SK-N-SH (cell line): ENCODE results near the gene AVPI1. TPM values are rescaled to one million over a fixed set of nuclear protein-coding genes. Genes with fewer than 3 reads are reported as not detected.

Experiments used
- CTCF ChIA-PET: fragments of 300-600, 350-600 bp; formaldehyde crosslinking; extraction: SDS; loops from one replicate; lab custom pipeline; 2021; lab: Yijun Ruan, JAX
- POLR2A ChIA-PET: fragments of 350-600 bp; sonication (Branson Sonifier 250); formaldehyde crosslinking; extraction: SDS; loops from one replicate; lab custom pipeline; 2020; ENCODE audit warnings: antibody characterized with exemption, inconsistent platforms; lab: Yijun Ruan, JAX
- DNase-seq: peaks from one replicate; pipeline ENCODE4 v3.0.0; 2012
- H2AFZ ChIP-seq: fragments of 200-600 bp; sonication (generic); 2 replicates; pipeline ENCODE4 v1.8.1; 2016; ENCODE audit warnings: antibody characterized with exemption, mild to moderate bottlenecking, low read depth
- H3F3A ChIP-seq: fragments of 200-600 bp; sonication (generic); replicated peaks from 2 replicates; pipeline ENCODE3; 2016; ENCODE audit warnings: antibody characterized with exemption, mild to moderate bottlenecking; ENCODE audit not compliant: insufficient read depth
- H3K27ac ChIP-seq, 2 experiments: fragments of 200-500 bp in 1 of 2; fragments of 200-600 bp in 1 of 2; sonication (Bioruptor generic) in 1 of 2; sonication (generic), shearing (Covaris generic) in 1 of 2; 2 replicates each; pipeline versions ENCODE4 v1.5.1 to v1.6.1; 2014 to 2016; ENCODE audit warnings: low read depth in 2 of 2, inconsistent platforms in 1 of 2, low read length in 1 of 2, mild to moderate bottlenecking in 1 of 2, mixed read lengths in 1 of 2
- H3K27me3 ChIP-seq: fragments of 200-600 bp; sonication (generic), shearing (Covaris generic); 2 replicates; pipeline ENCODE4 v1.6.1; 2016; ENCODE audit warnings: mixed run types; ENCODE audit not compliant: insufficient read depth
- H3K36me3 ChIP-seq, 2 experiments: fragments of 200-500 bp in 1 of 2; fragments of 200-600 bp in 1 of 2; sonication (Bioruptor generic) in 1 of 2; sonication (generic) in 1 of 2; replicated peaks in 1 of 2; 2 replicates each; pipeline versions ENCODE3 to v1.5.1; 2014 to 2016; ENCODE audit warnings: low read length in 1 of 2, mild to moderate bottlenecking in 1 of 2; ENCODE audit not compliant: insufficient read depth in 2 of 2, control insufficient read depth in 1 of 2
- H3K4me1 ChIP-seq, 2 experiments: fragments of 200-500 bp in 1 of 2; fragments of 200-600 bp in 1 of 2; sonication (Bioruptor generic) in 1 of 2; sonication (generic), shearing (Covaris generic) in 1 of 2; 2 replicates each; pipeline versions ENCODE4 v1.5.1 to v1.6.1; 2014 to 2016; ENCODE audit warnings: low read depth in 1 of 2, low read length in 1 of 2, mixed run types in 1 of 2; ENCODE audit not compliant: insufficient read depth in 2 of 2, control insufficient read depth in 1 of 2
- H3K4me2 ChIP-seq: fragments of 200-600 bp; sonication (generic), shearing (Covaris generic); 2 replicates; pipeline ENCODE4 v1.6.1; 2017; ENCODE audit warnings: mixed run types
- H3K4me3 ChIP-seq, 2 experiments: fragments of 200-500 bp in 1 of 2; fragments of 200-600 bp in 1 of 2; sonication (Bioruptor generic) in 1 of 2; sonication (generic), shearing (Covaris generic) in 1 of 2; 2 replicates each; pipeline versions ENCODE4 v1.5.1 to v1.8.1; 2014 to 2016; ENCODE audit warnings: low read depth in 2 of 2, inconsistent platforms in 1 of 2, low read length in 1 of 2, mild to moderate bottlenecking in 1 of 2, mixed read lengths in 1 of 2, moderate library complexity in 1 of 2
- H3K79me2 ChIP-seq: fragments of 200-600 bp; sonication (generic); 2 replicates; pipeline ENCODE4 v1.8.1; 2017; ENCODE audit warnings: mild to moderate bottlenecking; ENCODE audit not compliant: insufficient read depth
- H3K9ac ChIP-seq: fragments of 200-600 bp; sonication (generic); 2 replicates; pipeline ENCODE4 v1.6.1; 2017; ENCODE audit warnings: mixed run types
- H3K9me2 ChIP-seq: fragments of 200-600 bp; sonication (generic); 2 replicates; pipeline ENCODE4 v1.6.1; 2017; ENCODE audit warnings: mixed run types
- H3K9me3 ChIP-seq: fragments of 200-600 bp; sonication (generic); 2 replicates; pipeline ENCODE4 v1.6.1; 2017; ENCODE audit warnings: mixed run types, mild to moderate bottlenecking, moderate library complexity
- H4K20me1 ChIP-seq: fragments of 200-600 bp; sonication (generic); 2 replicates; pipeline ENCODE4 v1.6.1; 2017; ENCODE audit warnings: mild to moderate bottlenecking, mixed run types; ENCODE audit not compliant: insufficient read depth
- EP300 ChIP-seq, 2 experiments: IDR thresholded peaks; 2 replicates each; pipeline versions ENCODE4 v1.4.0 to v1.6.1; 2012; ENCODE audit warnings: borderline replicate concordance in 1 of 2, low read depth in 1 of 2, low read length in 1 of 2
- FOXM1 ChIP-seq: IDR thresholded peaks from 2 replicates; pipeline ENCODE4 v1.4.0; 2012; ENCODE audit warnings: low read depth, mild to moderate bottlenecking
- GABPA ChIP-seq: IDR thresholded peaks from 2 replicates; pipeline ENCODE4 v1.4.0; 2012; ENCODE audit warnings: low read depth, mild to moderate bottlenecking
- JUND ChIP-seq: IDR thresholded peaks from 2 replicates; pipeline ENCODE4 v1.4.0; 2012
- MEF2A ChIP-seq: IDR thresholded peaks from 2 replicates; pipeline ENCODE4 v1.4.0; 2012; ENCODE audit warnings: low read depth, borderline replicate concordance
- NRF1 ChIP-seq: IDR thresholded peaks from 2 replicates; pipeline ENCODE4 v1.6.1; 2012; ENCODE audit warnings: low read depth, mild to moderate bottlenecking, low read length
- RAD21 ChIP-seq: IDR thresholded peaks from 2 replicates; pipeline ENCODE4 v1.6.1; 2012; ENCODE audit warnings: mild to moderate bottlenecking, low read length
- RXRA ChIP-seq: IDR thresholded peaks from 2 replicates; pipeline ENCODE4 v1.4.0; 2012; ENCODE audit warnings: low read depth, mild to moderate bottlenecking, borderline replicate concordance
- SIN3A ChIP-seq: IDR thresholded peaks from 2 replicates; pipeline ENCODE4 v1.6.1; 2012; ENCODE audit warnings: low read depth, mild to moderate bottlenecking, low read length, moderate library complexity, borderline replicate concordance
- TEAD4 ChIP-seq: IDR thresholded peaks from 2 replicates; pipeline ENCODE4 v1.4.0; 2012; ENCODE audit warnings: mild to moderate bottlenecking, borderline replicate concordance; ENCODE audit not compliant: insufficient read depth
- WGBS: methylation state at CpG from one replicate; pipeline ENCODE4 v1.1.6; 2017; ENCODE audit warnings: low lambda C conversion rate; 5-methylcytosine and 5-hydroxymethylcytosine counted together
- polyA plus RNA-seq, 3 experiments: library from polyadenylated mRNA; depleted of rRNA; stranded (reverse); fragments of >200 nt; gene quantifications; 2 replicates each; pipeline ENCODE4 v1.2.3, GENCODE V29; 2012
- TF ChIP-seq, protein P1 (sequence below): fragments of 150-350 bp; IDR thresholded peaks from 2 replicates; pipeline ENCODE4 v1.6.1; 2017; ENCODE audit warnings: antibody characterized with exemption, low read length, low read depth, borderline replicate concordance
- TF ChIP-seq, protein P2 (sequence below): IDR thresholded peaks from 2 replicates; pipeline ENCODE4 v1.4.0; 2012; ENCODE audit warnings: low read depth

Gene AVPI1
- polyA plus RNA-seq, 1 of the 3 experiments (the other 2 are of a cell fraction): 6.3 TPM

DNA sequence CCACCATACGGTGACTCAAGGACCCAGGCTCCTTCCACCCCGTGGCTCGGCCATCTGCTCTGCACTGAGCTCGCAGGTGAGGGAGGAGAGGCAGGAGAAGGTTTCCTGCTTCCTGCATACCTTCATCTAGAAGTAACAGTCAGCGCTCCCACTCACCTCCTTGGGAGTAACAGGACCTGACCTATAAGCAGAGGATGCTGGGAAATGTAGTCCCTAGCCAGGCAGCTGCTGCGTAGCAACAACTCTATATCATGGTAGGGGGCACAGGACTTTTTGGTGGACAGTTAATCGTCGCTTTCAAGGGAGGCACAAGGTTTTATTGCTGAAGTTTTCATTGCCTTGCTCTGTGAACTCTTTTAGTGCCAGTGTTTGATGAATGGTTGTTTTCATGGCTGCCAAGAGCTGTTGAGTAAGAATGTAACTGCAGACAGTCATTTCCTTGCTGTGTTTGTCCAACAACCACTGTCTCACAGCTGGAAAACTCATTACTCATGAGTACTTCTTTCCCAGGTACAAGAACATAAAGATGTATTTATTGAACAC lies 39.7 kb upstream of the AVPI1 start:
- no peak overlapping the region for H2AFZ ChIP-seq
- H4K20me1 ChIP-seq: no peaks in the 10 kb centered on the region
- no peak overlapping the region for H3K4me3 ChIP-seq
- H3K4me2 ChIP-seq: no peak overlapping the region
- H3K36me3 ChIP-seq: no peaks in the 10 kb centered on the region
- no peaks in the 10 kb centered on the region for H3K9me3 ChIP-seq
- no peak for TF ChIP-seq NRF1
- no peak for TF ChIP-seq RXRA
- TF ChIP-seq TEAD4: no peak
- TF ChIP-seq SIN3A: no peak
- no peak for TF ChIP-seq GABPA
- TF ChIP-seq, protein P1, sequence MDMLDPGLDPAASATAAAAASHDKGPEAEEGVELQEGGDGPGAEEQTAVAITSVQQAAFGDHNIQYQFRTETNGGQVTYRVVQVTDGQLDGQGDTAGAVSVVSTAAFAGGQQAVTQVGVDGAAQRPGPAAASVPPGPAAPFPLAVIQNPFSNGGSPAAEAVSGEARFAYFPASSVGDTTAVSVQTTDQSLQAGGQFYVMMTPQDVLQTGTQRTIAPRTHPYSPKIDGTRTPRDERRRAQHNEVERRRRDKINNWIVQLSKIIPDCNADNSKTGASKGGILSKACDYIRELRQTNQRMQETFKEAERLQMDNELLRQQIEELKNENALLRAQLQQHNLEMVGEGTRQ: no peak
- no peak for TF ChIP-seq MEF2A
- H3K4me1 ChIP-seq: no peaks in the 10 kb centered on the region
- H3K79me2 ChIP-seq: no peaks in the 10 kb centered on the region
- POLR2A ChIA-PET: no interaction called here
- no peak overlapping the region; a peak in 1 of 4 replicates for H3K27ac ChIP-seq
- WGBS: 92% methylated on average over 8 of the region's 8 CpGs
- CTCF ChIA-PET: interaction anchor here (0.7 to 15.2 kb wide), 5 partner anchors 14 to 301 kb away, joined by 3 to 687 read pairs (median 4); partner anchors contain the start of genes AVPI1 and MARVELD1
- no peak for DNase-seq
- H3K9me2 ChIP-seq: no peaks in the 10 kb centered on the region
- peaks cover 3% of the 10 kb centered on the region for H3F3A ChIP-seq
- no peak overlapping the region for H3K9ac ChIP-seq
- H3K27me3 ChIP-seq: no peaks in the 10 kb centered on the region

DNA sequence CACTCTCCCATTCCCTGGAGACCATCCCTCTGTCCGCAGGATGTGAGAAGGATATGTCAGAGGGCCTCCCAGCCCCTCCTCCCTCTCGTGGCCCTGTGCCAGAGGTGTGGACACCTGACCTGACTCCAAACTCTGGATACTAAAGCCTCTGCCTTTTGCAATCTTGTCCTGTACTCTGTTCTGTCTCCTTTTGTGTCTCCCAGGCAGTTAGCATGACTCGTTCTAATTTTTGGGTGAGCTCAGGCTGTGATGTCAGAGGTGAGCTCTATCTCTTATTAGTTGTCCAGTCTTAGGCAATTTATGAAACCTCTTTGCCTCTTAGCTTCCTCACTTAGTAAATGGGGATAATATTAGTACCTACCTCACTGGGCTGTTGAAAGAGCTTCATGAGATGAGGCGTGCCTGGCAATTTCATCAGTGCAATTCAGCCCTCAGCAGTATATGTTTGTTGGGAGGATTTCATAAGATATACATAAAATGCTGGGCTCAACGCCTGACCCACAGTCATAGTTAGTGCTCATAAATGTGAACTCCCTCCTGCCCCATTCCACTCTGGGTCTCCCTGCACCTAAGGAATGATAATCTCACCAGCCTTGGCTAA lies 37.4 kb upstream of the AVPI1 start:
- POLR2A ChIA-PET: interaction anchor here (1.8 kb wide), 1 partner anchor 10 kb away, joined by 6 read pairs; the partner anchor contains the start of gene MARVELD1
- Histone ChIP-seq H3K4me3 (no peak overlapping the region), H3F3A (peaks cover 3% of the 10 kb centered on the region), H3K9me2 (no peaks in the 10 kb centered on the region), H3K27ac (no peak overlapping the region), H3K27me3 (no peaks in the 10 kb centered on the region), H3K9ac (no peak overlapping the region), H4K20me1 (no peaks in the 10 kb centered on the region), H3K36me3 (no peaks in the 10 kb centered on the region), H2AFZ (no peak overlapping the region), H3K4me2 (no peak overlapping the region), H3K79me2 (0 out of 2 replicates have a peak, but pooled peaks cover 4% of the 10 kb centered on the region), H3K9me3 (no peaks in the 10 kb centered on the region), H3K4me1 (peaks cover 0 to 2% of the 10 kb centered on the region in 2 experiments; a peak in 1 of 4 replicates)
- DNase-seq: no peak
- CTCF ChIA-PET: interaction anchor here (0.8 to 25.0 kb wide), 8 partner anchors 5 to 145 kb away, joined by 3 to 687 read pairs (median 5); partner anchors contain the start of genes MARVELD1 and ZFYVE27
- 66% methylated on average over 5 of the region's 5 CpGs for WGBS
- TF ChIP-seq RAD21 (no peak), TEAD4 (no peak), FOXM1 (no peak), EP300 (IDR thresholded peaks at IDR 0.05; ENCODE audit: borderline replicate concordance in 1 of 2, low read depth in 1 of 2, low read length in 1 of 2) (no peak), JUND (no peak)
- TF ChIP-seq, protein P2, sequence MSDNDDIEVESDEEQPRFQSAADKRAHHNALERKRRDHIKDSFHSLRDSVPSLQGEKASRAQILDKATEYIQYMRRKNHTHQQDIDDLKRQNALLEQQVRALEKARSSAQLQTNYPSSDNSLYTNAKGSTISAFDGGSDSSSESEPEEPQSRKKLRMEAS: no peak
- TF ChIP-seq, all 33 proteins: peak for 0
